NCI-H187 treated with DMSO at 0.1 percent for 48 hours (cell line): ENCODE data around the gene PPHLN1.

Experiments used
- DNase-seq: peaks from one replicate; lab custom pipeline; 2025; lab: John Stamatoyannopoulos, UW

The PPHLN1 gene

DNA sequence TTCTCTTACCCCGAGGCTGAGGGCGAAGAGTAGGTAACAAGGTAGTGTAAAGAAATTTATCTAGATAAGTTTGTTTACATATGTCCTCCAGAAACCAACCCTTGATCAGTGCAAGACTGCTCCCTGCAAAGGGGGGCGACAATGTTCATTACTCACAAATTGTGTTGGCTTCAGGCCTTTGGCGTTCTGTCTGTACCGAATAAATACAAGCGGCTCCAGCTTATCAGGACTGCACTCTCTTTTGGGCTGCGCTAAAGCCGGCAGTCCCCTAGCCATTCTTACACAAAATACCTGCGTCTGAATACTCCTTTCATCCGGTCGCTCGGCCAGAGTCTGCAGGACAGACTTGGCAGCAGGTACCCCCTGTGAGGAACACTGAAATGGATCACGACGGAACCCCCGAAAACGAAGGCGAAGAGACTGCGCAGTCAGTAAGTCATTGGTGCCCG lies 116.4 kb downstream of the PPHLN1 start:
- DNase-seq: no peak

DNA sequence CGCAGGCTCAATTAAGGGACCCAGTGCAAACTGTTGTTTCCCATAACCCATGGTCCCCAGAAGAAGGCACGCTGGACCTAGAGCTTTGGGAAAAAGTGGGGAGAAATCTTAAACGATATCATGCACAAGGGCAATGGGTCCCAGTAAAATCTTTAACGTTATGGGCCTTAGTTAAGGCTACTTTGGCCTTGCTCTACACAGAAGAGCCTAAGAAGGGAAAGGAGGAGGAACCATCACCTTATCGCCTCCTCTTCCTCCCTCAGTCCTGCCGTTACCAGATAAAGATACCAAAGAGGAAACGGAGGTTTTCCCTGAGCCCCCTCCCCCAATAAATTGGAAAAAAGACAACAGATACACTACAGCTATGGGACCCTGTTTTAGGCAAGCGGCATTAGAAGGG lies 116.9 kb downstream of the PPHLN1 start:
- no peak for DNase-seq

DNA sequence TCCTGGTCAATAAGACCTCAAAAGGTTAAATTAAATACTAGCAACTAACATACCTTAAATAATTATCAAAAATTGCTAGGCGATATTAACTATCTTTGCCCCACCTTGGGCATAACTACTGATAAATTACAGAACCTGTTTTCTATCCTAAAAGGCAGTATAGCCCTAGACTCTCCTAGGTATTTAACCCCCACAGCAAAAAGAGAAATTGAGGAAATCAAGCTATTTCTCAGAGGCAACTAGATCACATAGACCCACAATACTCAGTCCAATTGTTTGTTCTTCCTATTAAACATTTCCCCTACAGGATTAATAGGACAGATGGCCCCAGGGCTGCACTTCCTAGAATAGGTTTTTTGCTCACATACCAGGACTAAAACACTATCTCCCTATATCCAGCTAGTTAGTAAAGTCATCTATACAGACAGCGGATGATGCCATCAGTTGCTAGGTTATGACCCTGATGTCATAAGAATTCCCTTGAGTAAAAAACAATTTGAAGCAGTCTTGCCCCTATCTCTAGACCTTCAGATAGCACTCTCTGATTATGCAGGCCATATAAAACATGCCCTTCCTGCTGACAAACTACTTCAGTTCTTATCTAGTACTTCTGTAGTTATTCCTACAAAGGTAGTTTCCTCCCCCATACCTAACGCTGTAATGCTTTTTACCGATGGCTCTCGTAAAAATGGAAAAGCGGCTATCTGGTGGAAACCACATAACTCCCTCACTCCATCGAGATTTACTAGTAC lies 118.4 kb downstream of the PPHLN1 start:
- no peak for DNase-seq

GRCh38 chr12:42445891-42446290 lies 119.9 kb downstream of the PPHLN1 start:
- no peak for DNase-seq

GRCh38 chr12:42446761-42447160 lies 120.8 kb downstream of the PPHLN1 start:
- DNase-seq: no peak

- DNase-seq: no peak
These were observed 121.4 kb downstream of the PPHLN1 start for GRCh38 chr12:42447371-42447786.

- DNase-seq: no peak
These were observed 122.9 kb downstream of the PPHLN1 start for GRCh38 chr12:42448841-42449240.

DNA sequence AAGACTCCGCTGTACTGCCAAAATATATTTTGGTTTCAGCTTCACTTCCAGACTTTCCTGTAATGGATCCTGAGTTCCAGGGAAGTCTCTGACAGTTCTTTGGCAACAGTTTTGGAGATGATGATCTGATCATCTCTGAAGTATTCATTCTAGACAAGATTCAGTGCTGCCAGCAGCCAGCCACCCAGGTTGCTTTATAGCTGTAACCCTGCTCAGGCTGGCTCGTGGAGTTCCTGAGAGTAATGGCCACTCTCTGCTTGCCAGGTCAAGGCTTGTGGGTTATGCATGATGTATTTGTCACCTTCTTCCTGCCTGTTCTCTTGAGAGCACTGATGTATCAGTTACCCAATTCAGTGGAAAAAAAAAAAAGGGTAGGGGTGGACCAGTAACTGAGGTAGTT lies 124.3 kb downstream of the PPHLN1 start:
- DNase-seq: no peak

DNA sequence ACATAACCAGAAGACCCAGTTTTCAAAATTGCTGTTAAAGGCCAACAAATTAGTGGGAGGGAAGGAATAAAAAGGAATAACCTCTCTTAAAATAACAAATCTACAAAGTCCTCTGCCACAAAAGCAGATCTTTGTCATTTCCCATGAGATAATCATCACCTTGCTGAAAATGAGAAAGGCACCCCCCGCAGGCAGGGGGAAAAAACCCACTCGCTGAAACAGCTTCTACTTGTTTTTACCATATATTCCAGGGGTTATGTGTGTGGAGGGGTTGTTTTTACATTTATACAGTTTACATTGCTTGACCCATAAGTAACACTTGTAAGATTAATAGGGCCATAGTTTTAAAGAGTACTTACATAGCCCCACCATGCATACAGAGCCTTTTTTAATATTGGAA lies 132.6 kb downstream of the PPHLN1 start:
- no peak for DNase-seq

DNA sequence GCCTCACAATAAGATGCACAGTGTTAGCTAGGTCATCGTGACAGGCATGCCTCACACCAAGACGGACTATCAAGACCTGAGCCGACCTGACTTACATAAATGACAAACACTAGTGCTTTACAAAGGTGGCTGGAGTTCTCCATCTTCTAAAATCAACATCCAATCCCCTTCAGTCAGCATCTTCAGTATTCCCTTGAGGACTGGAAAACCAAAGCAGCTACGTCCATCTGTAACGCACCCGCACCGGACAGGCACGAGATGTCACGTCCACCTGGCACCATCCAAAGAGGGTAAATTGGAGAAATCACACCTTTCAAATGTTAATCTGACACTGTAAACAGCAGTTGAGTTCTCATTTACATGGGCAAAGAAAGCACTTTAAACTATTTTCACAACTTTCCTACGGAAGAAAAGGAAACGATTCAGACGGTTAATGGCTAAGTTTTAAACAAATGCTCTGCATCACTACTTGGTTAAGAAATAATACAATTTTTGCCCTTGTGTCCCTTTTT lies 133.4 kb downstream of the PPHLN1 start:
- DNase-seq: no peak

GRCh38 chr12:42462486-42462885 lies 136.5 kb downstream of the PPHLN1 start:
- DNase-seq: no peak

DNA sequence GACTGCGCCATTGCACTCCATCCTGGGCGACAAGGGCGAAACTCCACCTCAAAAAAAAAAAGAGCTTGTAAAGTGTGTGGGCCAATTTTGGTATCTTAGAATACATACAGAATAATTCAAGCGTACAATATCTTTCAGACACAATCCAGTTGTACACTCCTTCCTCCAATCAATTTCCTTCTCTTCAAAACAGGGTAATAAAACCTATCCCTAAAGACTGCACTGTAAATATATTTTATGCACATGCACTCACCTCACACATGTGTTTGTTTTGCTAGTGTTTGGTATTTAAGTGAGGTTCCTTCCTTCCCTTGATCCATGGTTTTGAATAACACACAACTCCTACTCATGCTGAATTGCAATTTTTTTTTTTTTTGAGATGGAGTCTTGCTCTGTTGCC lies 137.7 kb downstream of the PPHLN1 start:
- no peak for DNase-seq

DNA sequence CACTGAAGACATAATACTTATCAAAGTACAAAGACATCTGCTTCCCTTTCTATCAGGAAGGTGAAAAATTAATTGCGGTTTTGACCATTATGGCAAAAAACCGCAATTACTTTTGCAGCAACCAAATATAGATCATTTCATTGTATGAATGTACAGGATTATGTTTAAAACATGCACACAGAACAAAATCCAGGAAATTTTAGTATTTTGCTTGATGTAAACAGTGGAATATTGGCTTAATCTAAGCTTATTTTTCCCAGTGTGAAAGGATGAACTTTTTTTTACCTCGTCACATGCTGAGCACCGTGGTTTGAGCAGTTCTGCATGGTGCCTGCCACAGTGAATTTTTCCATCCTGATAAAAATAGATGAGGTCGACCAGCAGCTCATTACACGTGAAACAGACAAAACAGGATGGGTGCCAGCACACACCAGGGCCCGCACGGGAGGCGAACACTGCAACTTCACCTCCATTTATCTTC lies 142.4 kb downstream of the PPHLN1 start:
- DNase-seq: no peak

DNA sequence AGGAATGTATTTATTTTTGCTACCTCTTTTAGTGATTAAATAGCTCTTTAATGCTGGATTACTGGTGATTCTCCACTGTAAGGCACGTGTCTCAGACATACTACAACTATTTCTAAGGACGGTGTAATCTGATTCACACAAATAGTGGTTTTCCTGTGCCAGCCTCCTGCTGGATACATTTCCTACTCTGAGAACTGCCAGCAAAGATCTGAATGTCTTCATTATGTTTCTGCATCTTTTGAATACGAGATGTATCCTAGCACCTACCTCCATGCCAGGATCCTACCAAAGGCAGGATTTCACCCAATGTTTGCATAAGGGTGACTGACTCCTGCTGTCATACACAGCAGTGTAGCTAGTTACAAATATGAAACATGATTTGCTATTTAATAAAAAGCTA lies 143.0 kb downstream of the PPHLN1 start:
- DNase-seq: no peak

DNA sequence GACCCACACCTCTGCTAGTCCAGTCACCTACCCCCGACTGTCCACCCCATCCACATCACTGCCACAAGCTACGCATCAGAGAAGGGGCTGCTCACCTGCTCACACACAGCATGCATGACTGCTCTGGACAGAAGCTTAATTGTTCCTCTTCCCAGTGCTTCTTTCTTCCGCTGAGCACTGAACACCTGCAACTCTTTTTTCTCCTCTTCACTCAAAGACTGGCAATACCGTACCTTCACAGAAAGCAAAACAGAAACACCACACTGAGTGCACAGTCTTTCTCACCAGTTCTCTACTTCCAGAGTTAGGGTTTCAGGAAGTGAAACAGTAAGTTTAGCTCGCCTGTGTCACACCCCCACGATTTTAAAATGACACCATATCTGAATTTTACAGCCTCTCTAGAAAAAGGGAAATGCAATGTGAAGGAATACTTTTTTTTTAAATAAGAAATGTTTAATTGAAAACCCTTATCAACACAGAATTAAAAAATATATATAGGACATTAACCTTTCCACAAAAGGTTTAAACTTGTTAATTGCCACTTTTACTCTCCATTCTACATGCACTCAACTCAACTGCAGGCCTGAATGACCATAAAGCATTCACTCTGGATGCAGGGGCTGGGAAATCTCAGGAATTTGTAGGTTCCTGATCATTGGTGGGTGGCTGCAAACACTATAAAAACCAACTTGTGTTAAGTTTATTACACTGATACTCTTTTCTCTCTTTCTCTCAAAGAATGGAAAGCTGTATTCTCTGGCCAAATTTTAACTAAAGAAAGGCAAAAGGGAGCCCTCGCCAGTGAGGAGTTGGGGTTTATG lies 143.6 kb downstream of the PPHLN1 start:
- peak; percentile 7 for DNase-seq

DNA sequence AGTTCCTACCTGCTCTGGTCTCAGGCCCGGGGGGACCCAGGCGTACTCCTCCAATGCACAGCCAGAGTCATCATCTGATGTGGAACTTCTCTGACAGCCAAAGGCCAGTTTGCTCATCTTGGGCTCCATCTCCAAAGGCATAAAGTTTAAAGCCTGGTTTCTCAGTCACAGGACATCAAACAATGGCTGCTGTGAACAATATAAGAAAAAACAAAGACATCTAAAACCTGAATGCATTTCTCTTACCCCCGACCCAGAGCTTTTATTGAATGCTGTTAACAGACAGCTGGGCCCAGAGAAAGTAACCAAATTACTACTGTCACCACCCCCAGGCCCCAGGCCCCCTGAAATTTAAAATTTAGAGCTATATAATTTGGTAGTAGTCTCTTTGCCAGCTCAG lies 146.4 kb downstream of the PPHLN1 start:
- no peak for DNase-seq

- DNase-seq: no peak
These were observed 147.2 kb downstream of the PPHLN1 start for GRCh38 chr12:42473130-42473529.

DNA sequence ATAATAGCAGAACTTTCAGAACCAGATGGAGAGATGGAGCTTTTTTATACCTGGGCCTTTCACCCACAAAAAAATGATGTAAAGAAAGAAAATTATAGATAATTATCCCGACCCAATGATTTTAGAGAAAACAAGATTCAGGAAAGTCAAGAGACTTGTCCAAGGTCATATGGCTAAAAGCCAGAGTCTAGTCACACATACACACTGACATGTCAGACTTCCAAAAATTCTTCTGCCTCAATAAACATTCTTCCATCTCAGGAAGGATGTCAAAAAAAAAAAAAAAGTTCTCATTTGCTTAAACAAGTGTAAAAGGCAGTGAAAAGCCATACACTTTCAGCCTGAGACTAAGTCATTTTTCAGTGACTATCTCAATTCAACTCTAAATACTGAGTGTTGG lies 147.6 kb downstream of the PPHLN1 start:
- DNase-seq: no peak

- DNase-seq: no peak
These were observed 148.4 kb downstream of the PPHLN1 start for GRCh38 chr12:42474391-42474790.

- peak; percentile 87 for DNase-seq
These were observed 149.1 kb downstream of the PPHLN1 start for GRCh38 chr12:42475106-42475505.

DNA sequence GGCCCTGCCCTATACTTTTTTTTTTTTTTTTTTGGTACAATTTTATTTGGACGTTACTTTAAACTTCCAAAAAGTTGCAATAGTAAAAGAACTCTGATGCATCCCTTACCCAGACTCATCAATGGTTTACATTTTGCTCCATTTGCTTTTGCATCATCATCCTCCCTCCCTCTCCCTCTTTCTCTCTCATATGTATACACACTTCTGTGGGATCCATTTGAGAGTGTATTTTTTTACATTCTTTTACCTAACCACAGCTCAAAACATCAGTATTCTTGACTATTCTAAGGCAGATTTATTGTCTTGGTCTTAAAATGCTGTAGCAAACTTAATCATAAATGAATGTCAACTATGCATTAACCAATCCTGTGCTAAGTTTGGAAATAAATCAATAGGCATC lies 152.0 kb downstream of the PPHLN1 start:
- no peak for DNase-seq

DNA sequence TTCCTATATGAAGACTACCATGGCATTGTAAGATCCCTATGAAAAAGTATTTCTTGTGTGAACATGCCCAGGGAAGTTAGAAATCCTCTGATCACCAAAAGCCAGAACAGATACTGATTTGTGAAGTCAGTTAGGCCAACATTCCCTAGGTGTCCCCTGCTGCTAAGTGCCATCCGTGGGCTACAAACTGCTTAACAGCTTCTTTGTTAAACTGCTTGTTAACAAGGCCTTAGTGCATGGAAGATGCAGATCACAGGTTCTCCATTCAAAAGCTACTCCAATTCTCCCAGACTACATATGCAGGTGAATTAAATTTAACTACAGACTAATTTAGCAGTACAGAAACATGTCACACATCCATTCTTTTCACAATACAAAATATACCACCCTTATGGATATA lies 155.4 kb downstream of the PPHLN1 start:
- DNase-seq: no peak
